Neutrophil (primary cell): ENCODE results near the gene ACTN2.

Source experiments
- H3K27ac ChIP-seq: fragments of 200-600 bp; sonication (generic); 2 replicates; pipeline ENCODE4 v1.5.1; 2016; ENCODE audit warnings: mild to moderate bottlenecking, moderate library complexity
- H3K27me3 ChIP-seq: fragments of 200-600 bp; sonication (generic); 2 replicates; pipeline ENCODE4 v1.6.0; 2016; ENCODE audit warnings: mild to moderate bottlenecking
- H3K36me3 ChIP-seq: fragments of 200-600 bp; sonication (generic); 2 replicates; pipeline ENCODE4 v1.5.1; 2017
- H3K4me1 ChIP-seq, 2 experiments: fragments of 200-600 bp in 1 of 2; sonication (generic) in 1 of 2; 1 replicate in 1 of 2; 2 replicates in 1 of 2; pipeline versions ENCODE4 v1.5.1 to v1.6.1; 2013 to 2016; ENCODE audit warnings: low read depth in 1 of 2, low read length in 1 of 2, mild to moderate bottlenecking in 1 of 2, moderate library complexity in 1 of 2; ENCODE audit not compliant: control insufficient read depth in 1 of 2, insufficient read depth in 1 of 2
- H3K4me3 ChIP-seq, 2 experiments: fragments of 200-600 bp in 1 of 2; sonication (generic) in 1 of 2; 1 replicate in 1 of 2; 2 replicates in 1 of 2; pipeline ENCODE4 v1.5.1; 2013 to 2016; ENCODE audit warnings: low read depth in 1 of 2, low read length in 1 of 2, mild to moderate bottlenecking in 1 of 2, moderate library complexity in 1 of 2
- H3K9me3 ChIP-seq: fragments of 200-600 bp; sonication (generic); 2 replicates; pipeline ENCODE4 v1.5.1; 2016
- TF ChIP-seq, protein P1 (sequence below): fragments of 200-600 bp; sonication (generic); IDR thresholded peaks from 2 replicates; pipeline ENCODE4 v1.5.1; 2016; ENCODE audit warnings: antibody characterized with exemption

Gene ACTN2

DNA sequence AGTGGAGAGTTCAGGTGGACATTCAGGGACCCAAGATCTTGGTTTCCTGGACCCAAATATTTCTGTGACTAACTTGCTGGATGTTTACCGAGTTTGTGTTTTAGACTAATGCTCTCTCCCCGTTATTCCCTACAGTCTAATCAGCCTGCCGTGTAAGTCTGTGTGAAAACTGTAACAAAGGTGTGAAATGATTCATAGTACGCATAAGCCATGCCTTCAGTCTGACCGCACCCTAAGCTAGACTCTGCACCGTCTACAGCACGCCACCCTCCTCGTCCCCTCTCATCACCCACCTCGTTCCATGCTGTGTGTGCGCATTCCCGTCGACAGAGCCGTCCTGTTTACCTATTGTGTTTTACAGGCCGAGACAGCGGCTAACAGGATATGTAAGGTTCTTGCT is 50.5 kb downstream of the ACTN2 start:
- no peak overlapping the region for H3K4me3 ChIP-seq
- H3K27ac ChIP-seq = no peak overlapping the region
- no peaks in the 10 kb centered on the region for H3K4me1 ChIP-seq
- H3K27me3 ChIP-seq = no peaks in the 10 kb centered on the region
- H3K9me3 ChIP-seq = no peaks in the 10 kb centered on the region
- no peaks in the 10 kb centered on the region for H3K36me3 ChIP-seq
- TF ChIP-seq, protein P1, sequence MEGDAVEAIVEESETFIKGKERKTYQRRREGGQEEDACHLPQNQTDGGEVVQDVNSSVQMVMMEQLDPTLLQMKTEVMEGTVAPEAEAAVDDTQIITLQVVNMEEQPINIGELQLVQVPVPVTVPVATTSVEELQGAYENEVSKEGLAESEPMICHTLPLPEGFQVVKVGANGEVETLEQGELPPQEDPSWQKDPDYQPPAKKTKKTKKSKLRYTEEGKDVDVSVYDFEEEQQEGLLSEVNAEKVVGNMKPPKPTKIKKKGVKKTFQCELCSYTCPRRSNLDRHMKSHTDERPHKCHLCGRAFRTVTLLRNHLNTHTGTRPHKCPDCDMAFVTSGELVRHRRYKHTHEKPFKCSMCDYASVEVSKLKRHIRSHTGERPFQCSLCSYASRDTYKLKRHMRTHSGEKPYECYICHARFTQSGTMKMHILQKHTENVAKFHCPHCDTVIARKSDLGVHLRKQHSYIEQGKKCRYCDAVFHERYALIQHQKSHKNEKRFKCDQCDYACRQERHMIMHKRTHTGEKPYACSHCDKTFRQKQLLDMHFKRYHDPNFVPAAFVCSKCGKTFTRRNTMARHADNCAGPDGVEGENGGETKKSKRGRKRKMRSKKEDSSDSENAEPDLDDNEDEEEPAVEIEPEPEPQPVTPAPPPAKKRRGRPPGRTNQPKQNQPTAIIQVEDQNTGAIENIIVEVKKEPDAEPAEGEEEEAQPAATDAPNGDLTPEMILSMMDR = no peak

DNA sequence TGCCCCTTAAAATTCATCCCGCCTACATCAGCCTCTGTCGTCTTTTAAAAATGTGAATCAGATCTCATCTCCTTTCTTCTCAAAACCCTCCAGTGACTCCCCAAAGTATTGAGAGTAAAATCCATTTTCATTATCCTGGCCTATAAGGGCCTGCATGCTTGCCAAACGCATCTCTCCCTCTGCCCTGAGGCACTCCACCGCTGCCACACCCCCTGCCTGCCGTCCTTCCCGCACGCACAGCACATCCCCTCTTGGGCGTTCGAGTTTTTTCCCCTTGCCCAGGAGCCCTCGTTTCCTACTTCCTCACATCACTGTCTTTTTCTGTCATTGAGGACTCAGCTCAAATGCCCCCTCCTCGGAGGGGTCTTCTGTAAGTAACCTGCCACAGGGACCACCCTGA is 55.5 kb downstream of the ACTN2 start:
- TF ChIP-seq, protein P1 = no peak

DNA sequence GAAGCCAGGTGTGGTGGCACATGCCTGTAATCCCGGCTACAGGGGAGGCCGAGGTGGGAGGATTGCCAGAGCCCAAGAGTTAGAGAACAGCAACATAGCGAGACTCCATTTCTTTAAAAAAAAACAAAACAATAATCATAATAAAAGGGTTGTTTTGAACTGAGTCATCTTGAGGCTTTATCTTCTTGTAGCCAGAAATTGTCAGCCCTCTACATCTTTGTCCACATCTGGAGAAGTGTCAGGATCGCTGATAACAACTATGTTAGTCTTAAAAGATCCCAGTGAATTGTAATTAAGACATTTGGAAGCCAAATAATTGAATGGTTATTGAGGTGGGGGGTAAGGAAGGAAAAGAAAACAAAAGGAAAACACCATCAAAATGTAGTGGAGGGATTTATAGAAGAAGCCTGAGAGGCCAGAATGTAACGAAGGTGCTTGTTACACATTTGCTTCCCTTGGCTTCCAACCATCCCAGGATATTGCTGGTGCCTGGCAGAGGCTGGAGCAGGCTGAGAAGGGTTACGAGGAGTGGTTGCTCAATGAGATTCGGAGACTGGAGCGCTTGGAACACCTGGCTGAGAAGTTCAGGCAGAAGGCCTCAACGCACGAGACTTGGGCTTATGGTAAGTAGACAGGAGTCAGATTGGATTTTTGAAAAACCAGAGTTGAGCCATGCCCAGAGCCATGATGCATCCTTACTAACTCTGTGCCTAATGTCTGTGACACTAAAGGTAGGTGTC is 56.3 kb downstream of the ACTN2 start:
- no peak overlapping the region for H3K27ac ChIP-seq
- no peaks in the 10 kb centered on the region for H3K4me1 ChIP-seq
- no peaks in the 10 kb centered on the region for H3K36me3 ChIP-seq
- H3K9me3 ChIP-seq = no peaks in the 10 kb centered on the region
- H3K4me3 ChIP-seq = no peak overlapping the region
- TF ChIP-seq, protein P1 = no peak
- H3K27me3 ChIP-seq = no peaks in the 10 kb centered on the region

More for the DNA sequence above, 55.5 kb downstream of the ACTN2 start:
- Histone ChIP-seq H3K4me3 (no peak overlapping the region), H3K36me3 (no peaks in the 10 kb centered on the region), H3K4me1 (no peaks in the 10 kb centered on the region), H3K9me3 (no peaks in the 10 kb centered on the region), H3K27ac (no peak overlapping the region), H3K27me3 (no peaks in the 10 kb centered on the region)

DNA sequence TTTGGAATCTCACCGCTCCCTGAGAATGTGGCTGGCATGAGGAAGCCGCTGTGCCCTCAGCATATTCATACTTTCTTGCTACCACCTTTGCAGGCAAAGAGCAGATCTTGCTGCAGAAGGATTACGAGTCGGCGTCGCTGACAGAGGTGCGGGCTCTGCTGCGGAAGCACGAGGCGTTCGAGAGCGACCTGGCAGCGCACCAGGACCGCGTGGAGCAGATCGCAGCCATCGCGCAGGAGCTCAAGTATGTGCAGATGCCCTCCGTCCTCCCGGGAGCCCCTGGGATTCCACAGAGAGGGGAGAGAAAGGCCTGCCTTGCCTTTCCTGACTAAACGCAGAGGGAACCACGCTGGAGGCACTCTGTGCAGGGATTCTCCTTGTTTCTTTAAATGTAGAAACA is 58.2 kb downstream of the ACTN2 start:
- Histone ChIP-seq H3K9me3 (no peaks in the 10 kb centered on the region), H3K4me1 (no peaks in the 10 kb centered on the region), H3K27me3 (peaks cover 9% of the 10 kb centered on the region), H3K36me3 (no peaks in the 10 kb centered on the region), H3K27ac (no peak overlapping the region), H3K4me3 (no peak overlapping the region)
- TF ChIP-seq, protein P1 = no peak

DNA sequence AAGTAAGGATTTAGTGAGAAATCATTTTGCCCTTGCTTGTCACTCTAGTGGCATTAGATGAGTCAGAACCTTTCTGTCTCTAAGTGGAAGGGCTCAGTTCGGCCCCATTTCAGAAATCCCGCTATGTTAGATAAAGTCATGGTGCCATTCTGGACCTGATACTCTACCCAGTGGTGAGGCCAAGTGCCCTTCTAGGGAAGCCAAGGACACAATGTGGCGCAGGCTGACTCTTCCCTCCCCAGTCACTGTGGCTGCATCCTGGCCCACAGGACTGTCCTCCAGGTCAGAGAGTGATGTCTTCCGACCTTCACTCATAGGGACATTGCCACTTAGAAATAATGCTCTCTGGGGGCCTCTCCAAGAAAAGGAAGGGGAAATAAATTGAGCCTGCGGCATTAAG is 60.5 kb downstream of the ACTN2 start:
- Histone ChIP-seq H3K4me1 (no peaks in the 10 kb centered on the region), H3K4me3 (no peak overlapping the region), H3K36me3 (no peaks in the 10 kb centered on the region), H3K27ac (no peak overlapping the region), H3K9me3 (no peaks in the 10 kb centered on the region), H3K27me3 (peaks cover 9% of the 10 kb centered on the region)
- TF ChIP-seq, protein P1 = no peak
